CD14-positive monocyte (primary cell): Measurements from ENCODE around the gene IFIT1. TPM values are rescaled to one million over a fixed set of nuclear protein-coding genes. Genes with fewer than 3 reads are reported as not detected.

ENCODE experiments used
- DNase-seq, 3 donors: peaks; one replicate each; pipeline ENCODE4 v3.0.0-alpha.2; 2011 to 2022
- H2AFZ ChIP-seq: 2 replicates; pipeline ENCODE4 v1.6.0; 2012; ENCODE audit warnings: mild to moderate bottlenecking, low read depth, low read length, inconsistent platforms; ENCODE audit not compliant: insufficient read depth, poor library complexity, severe bottlenecking
- H3K27ac ChIP-seq, 2 donors: 1 replicate in 1 of 2; 2 replicates in 1 of 2; pipeline ENCODE4 v1.5.1; 2012 to 2013; ENCODE audit warnings: low read length in 2 of 2, control low read depth in 1 of 2, inconsistent platforms in 1 of 2, low read depth in 1 of 2, mild to moderate bottlenecking in 1 of 2
- H3K27me3 ChIP-seq, 2 donors: one replicate each; pipeline versions ENCODE4 v1.6.0 to v1.6.1; 2011 to 2013; ENCODE audit warnings: low read length in 2 of 2; ENCODE audit not compliant: control insufficient read depth in 2 of 2, insufficient read depth in 2 of 2
- H3K36me3 ChIP-seq, 2 donors: replicated peaks in 1 of 2; 1 replicate in 1 of 2; 2 replicates in 1 of 2; pipeline versions ENCODE4 v1.5.1 to v1.6.1; 2012 to 2013; ENCODE audit warnings: low read length in 2 of 2, control low read depth in 1 of 2, inconsistent platforms in 1 of 2, mild to moderate bottlenecking in 1 of 2; ENCODE audit not compliant: insufficient read depth in 2 of 2, control insufficient read depth in 1 of 2
- H3K4me1 ChIP-seq, 2 donors: 1 replicate in 1 of 2; 2 replicates in 1 of 2; pipeline versions ENCODE4 v1.5.1 to v1.6.1; 2012 to 2013; ENCODE audit warnings: low read length in 2 of 2, control low read depth in 1 of 2, inconsistent platforms in 1 of 2, mild to moderate bottlenecking in 1 of 2, moderate library complexity in 1 of 2; ENCODE audit not compliant: insufficient read depth in 2 of 2, control insufficient read depth in 1 of 2
- H3K4me2 ChIP-seq: replicated peaks from 2 replicates; pipeline ENCODE3; 2012; ENCODE audit warnings: low read length, moderate library complexity, mild to moderate bottlenecking; ENCODE audit not compliant: poor library complexity, severe bottlenecking; ENCODE audit errors: extremely low read depth
- H3K4me3 ChIP-seq, 3 experiments: fragments of 200-600 bp in 1 of 3; sonication (generic) in 1 of 3; replicated peaks in 1 of 3; 1 replicate in 2 of 3; 2 replicates in 1 of 3; pipeline ENCODE4 v1.5.1; 2011 to 2013; ENCODE audit warnings: low read length in 3 of 3, mild to moderate bottlenecking in 3 of 3, control low read depth in 2 of 3, low read depth in 2 of 3, inconsistent platforms in 1 of 3, moderate library complexity in 1 of 3
- H3K79me2 ChIP-seq: 2 replicates; pipeline ENCODE4 v1.6.0; 2012; ENCODE audit warnings: mild to moderate bottlenecking, control low read depth, inconsistent platforms, low read length, moderate library complexity; ENCODE audit not compliant: insufficient read depth
- H3K9ac ChIP-seq: 2 replicates; pipeline ENCODE4 v1.6.0; 2017; ENCODE audit warnings: low read length, mild to moderate bottlenecking; ENCODE audit not compliant: insufficient read depth, poor library complexity, severe bottlenecking
- H3K9me3 ChIP-seq, 2 donors: replicated peaks in 1 of 2; 1 replicate in 1 of 2; 2 replicates in 1 of 2; pipeline versions ENCODE4 v1.5.1 to v1.6.1; 2012 to 2013; ENCODE audit warnings: low read length in 2 of 2, control low read depth in 1 of 2; ENCODE audit not compliant: control insufficient read depth in 1 of 2, insufficient read depth in 1 of 2
- H4K20me1 ChIP-seq: 2 replicates; pipeline ENCODE4 v1.6.0; 2012; ENCODE audit warnings: mild to moderate bottlenecking, low read length, control low read depth, moderate library complexity; ENCODE audit not compliant: insufficient read depth
- H3K27ac Mint-ChIP-seq, 7 donors: one replicate each; pipeline ENCODE4 v1.8.0; 2020; ENCODE audit warnings: mild to moderate bottlenecking in 7 of 7, mixed read lengths in 7 of 7, moderate library complexity in 6 of 7, inconsistent platforms in 2 of 7
- H3K27me3 Mint-ChIP-seq, 3 donors: one replicate each; pipeline ENCODE4 v1.8.0; 2021 to 2022; ENCODE audit warnings: low read depth in 3 of 3, mild to moderate bottlenecking in 3 of 3, mixed read lengths in 3 of 3, moderate library complexity in 3 of 3, inconsistent platforms in 1 of 3
- H3K36me3 Mint-ChIP-seq, 2 donors: one replicate each; pipeline ENCODE4 v1.8.0; 2020; ENCODE audit warnings: mixed read lengths in 2 of 2, inconsistent platforms in 1 of 2, mild to moderate bottlenecking in 1 of 2
- H3K4me1 Mint-ChIP-seq: one replicate; pipeline ENCODE4 v1.8.0; 2020; ENCODE audit warnings: mild to moderate bottlenecking, mixed read lengths
- H3K4me3 Mint-ChIP-seq, 2 donors: one replicate each; pipeline ENCODE4 v1.8.0; 2020; ENCODE audit warnings: mild to moderate bottlenecking in 2 of 2, mixed read lengths in 2 of 2, moderate library complexity in 1 of 2
- H3K9me3 Mint-ChIP-seq, 7 donors: one replicate each; pipeline ENCODE4 v1.8.0; 2020 to 2022; ENCODE audit warnings: mixed read lengths in 7 of 7, mild to moderate bottlenecking in 6 of 7, moderate library complexity in 6 of 7, inconsistent platforms in 2 of 7
- WGBS: methylation state at CpG from one replicate; pipeline ENCODE4 v1.1.5; 2013; ENCODE audit warnings: missing lambda C conversion rate; ENCODE audit not compliant: insufficient coverage; 5-methylcytosine and 5-hydroxymethylcytosine counted together
- intact Hi-C, 2 donors: fragments of 100-400 bp; cut with micrococcal nuclease; formaldehyde crosslinking; loops; one replicate each; pipeline versions ENCODE4 v1.15.0 to v1.15.1; 2023
- polyA plus RNA-seq, 3 donors: library from polyadenylated mRNA; depleted of rRNA in 1 of 3; unstranded in 2 of 3; stranded (reverse) in 1 of 3; fragments of 300-500 nt in 2 of 3; fragments of >200 nt in 1 of 3; fragmentation: Illumina TruSeq in 2 of 3; gene quantifications; 1 replicate in 2 of 3; 2 replicates in 1 of 3; pipeline ENCODE4 v1.2.3, GENCODE V29; 2012 to 2021
- TF ChIP-seq, protein P1 (sequence below): fragments of 200-600 bp; IDR thresholded peaks from one replicate; pipeline ENCODE4 v1.8.0; 2022; ENCODE audit warnings: antibody characterized with exemption, mild to moderate bottlenecking

Gene IFIT1
- polyA plus RNA-seq, 3 donors, result 4.8 to 17.1 (median 12.1) TPM

DNA sequence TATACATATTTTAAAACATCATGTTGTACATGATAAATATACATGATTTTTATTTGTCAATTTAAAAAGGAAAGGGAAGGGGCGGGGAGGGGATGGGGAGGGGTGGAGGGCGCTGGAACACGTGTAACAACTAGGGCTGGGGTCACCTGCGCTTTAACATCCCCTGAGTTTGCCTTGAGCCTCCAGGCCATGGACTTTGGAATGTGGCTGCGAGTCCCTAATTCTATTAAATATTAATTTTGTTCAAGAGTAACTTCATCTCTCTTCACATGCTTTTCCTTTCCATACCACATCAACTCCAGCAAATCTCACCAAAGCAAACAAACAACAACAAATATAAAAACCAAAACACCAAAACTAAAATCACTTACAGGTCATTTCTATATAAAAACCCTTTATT lies 32.6 kb downstream of the IFIT1 start:
- no peak overlapping the region for H2AFZ ChIP-seq
- Mint-ChIP-seq H3K9me3 (no peaks in the 10 kb centered on the region), H3K36me3 (peaks cover 17 to 20% of the 10 kb centered on the region in 2 donors), H3K27me3 (peaks cover 0 to 1% (median 0%) of the 10 kb centered on the region in 3 donors), H3K27ac (no peak overlapping the region), H3K4me1 (no peaks in the 10 kb centered on the region), H3K4me3 (no peak overlapping the region)
- WGBS, result no CpG with 5 or more reads among the region's 5 CpGs
- no peaks in the 10 kb centered on the region for H3K27me3 ChIP-seq
- no peaks in the 10 kb centered on the region for H3K79me2 ChIP-seq
- no peak overlapping the region for H3K27ac ChIP-seq
- no peak overlapping the region for H3K9ac ChIP-seq
- no peak overlapping the region for H3K4me2 ChIP-seq
- no peaks in the 10 kb centered on the region for H3K4me1 ChIP-seq
- H3K9me3 ChIP-seq, result no peaks in the 10 kb centered on the region
- H3K36me3 ChIP-seq, result peaks cover 5 to 19% of the 10 kb centered on the region in 2 donors
- DNase-seq, result no peak
- TF ChIP-seq, protein P1, sequence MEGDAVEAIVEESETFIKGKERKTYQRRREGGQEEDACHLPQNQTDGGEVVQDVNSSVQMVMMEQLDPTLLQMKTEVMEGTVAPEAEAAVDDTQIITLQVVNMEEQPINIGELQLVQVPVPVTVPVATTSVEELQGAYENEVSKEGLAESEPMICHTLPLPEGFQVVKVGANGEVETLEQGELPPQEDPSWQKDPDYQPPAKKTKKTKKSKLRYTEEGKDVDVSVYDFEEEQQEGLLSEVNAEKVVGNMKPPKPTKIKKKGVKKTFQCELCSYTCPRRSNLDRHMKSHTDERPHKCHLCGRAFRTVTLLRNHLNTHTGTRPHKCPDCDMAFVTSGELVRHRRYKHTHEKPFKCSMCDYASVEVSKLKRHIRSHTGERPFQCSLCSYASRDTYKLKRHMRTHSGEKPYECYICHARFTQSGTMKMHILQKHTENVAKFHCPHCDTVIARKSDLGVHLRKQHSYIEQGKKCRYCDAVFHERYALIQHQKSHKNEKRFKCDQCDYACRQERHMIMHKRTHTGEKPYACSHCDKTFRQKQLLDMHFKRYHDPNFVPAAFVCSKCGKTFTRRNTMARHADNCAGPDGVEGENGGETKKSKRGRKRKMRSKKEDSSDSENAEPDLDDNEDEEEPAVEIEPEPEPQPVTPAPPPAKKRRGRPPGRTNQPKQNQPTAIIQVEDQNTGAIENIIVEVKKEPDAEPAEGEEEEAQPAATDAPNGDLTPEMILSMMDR, result no peak
- intact Hi-C loops, result loop anchor here (10.0 kb wide), 2 partner anchors 140 to 280 kb away; partner anchors contain the start of gene KIF20B (in 1 of the 2)
- H3K4me3 ChIP-seq, result no peak overlapping the region
- H4K20me1 ChIP-seq, result peaks cover 29% of the 10 kb centered on the region

DNA sequence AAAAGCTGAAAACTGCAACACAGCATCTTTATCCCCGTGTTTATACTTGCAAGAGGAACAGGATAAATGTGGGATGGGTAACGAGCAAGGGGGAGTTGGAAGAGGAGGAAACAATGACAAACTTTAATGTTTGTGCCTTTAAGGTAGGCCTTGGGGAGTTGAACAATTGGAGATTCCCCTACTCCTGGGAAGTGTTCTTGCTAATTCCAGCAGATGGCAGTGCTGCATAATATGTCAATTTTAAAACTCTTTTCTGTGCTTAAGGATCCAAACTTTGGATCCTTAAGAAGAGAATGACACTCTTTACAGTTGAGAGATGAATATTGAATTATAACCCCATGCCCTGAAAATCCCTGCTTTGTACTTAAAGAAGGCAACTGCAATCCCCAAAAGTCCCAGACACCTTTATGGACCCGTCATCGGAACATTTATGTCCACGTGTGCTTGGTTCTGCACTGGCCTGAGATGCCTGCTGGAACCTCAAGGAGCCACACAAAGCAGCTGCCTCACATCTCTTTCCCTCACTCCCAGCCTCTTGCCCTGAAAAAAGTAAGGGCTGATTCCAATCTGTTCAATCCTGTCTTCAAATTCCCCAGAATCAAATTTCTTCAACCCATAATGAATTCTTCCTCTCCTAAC lies 33.9 kb downstream of the IFIT1 start:
- WGBS, result 100% methylated on average over 3 of the region's 5 CpGs
- peak; percentile 15 to 38 (median 34) for DNase-seq
- no peak overlapping the region for H3K4me3 Mint-ChIP-seq
- Histone ChIP-seq H3K27ac (no peak overlapping the region), H3K27me3 (no peaks in the 10 kb centered on the region), H3K9ac (no peak overlapping the region), H3K4me3 (no peak overlapping the region), H3K36me3 (peaks cover 0 to 7% of the 10 kb centered on the region in 2 donors), H3K9me3 (no peaks in the 10 kb centered on the region), H3K79me2 (no peaks in the 10 kb centered on the region), H3K4me1 (no peaks in the 10 kb centered on the region), H4K20me1 (peaks cover 16% of the 10 kb centered on the region), H3K4me2 (no peak overlapping the region), H2AFZ (no peak overlapping the region)
- H3K27me3 Mint-ChIP-seq, result peaks cover 0 to 2% (median 1%) of the 10 kb centered on the region in 3 donors
- H3K36me3 Mint-ChIP-seq, result peaks cover 6 to 7% of the 10 kb centered on the region in 2 donors
- H3K4me1 Mint-ChIP-seq, result no peaks in the 10 kb centered on the region
- no peaks in the 10 kb centered on the region for H3K9me3 Mint-ChIP-seq
- no peak overlapping the region for H3K27ac Mint-ChIP-seq
- intact Hi-C loops, result loop anchor here (10.0 kb wide), 2 partner anchors 138 to 278 kb away; partner anchors contain the start of gene KIF20B (in 1 of the 2)
- TF ChIP-seq, protein P1, result peak; percentile 78
